H1 (cell line): ENCODE data around the gene SYNGR4. TPM values are rescaled to one million over a fixed set of nuclear protein-coding genes. Genes with fewer than 3 reads are reported as not detected.

ENCODE experiments used
- CTCF ChIA-PET: fragments of 300-600 bp; sonication (Branson Sonifier 250); formaldehyde crosslinking; loops from one replicate; lab custom pipeline; 2021; ENCODE audit not compliant: partially characterized antibody; lab: Charles Lee
- POLR2A ChIA-PET: fragments of 300-600 bp; sonication (Branson Sonifier 250); formaldehyde crosslinking; loops from one replicate; lab custom pipeline; 2021; ENCODE audit warnings: inconsistent platforms; ENCODE audit not compliant: partially characterized antibody; lab: Charles Lee
- DNase-seq, 2 experiments: peaks; one replicate each; pipeline versions ENCODE4 v3.0.0 to v3.0.0-alpha.2; 2010 to 2022; ENCODE audit warnings: low spot score in 2 of 2, low read depth in 1 of 2, mixed read lengths in 1 of 2
- FAIRE-seq: peaks from 2 replicates; lab custom pipeline; 2011; peaks lifted over from hg19 to GRCh38; lab: Jason Lieb, UNC
- H2AFZ ChIP-seq: 2 replicates; pipeline ENCODE4 v1.8.1; 2012; ENCODE audit warnings: low read length, inconsistent platforms
- H2AK5ac ChIP-seq: 2 replicates; pipeline ENCODE4 v1.6.1; 2013; ENCODE audit warnings: low read depth, low read length
- H2BK120ac ChIP-seq: replicated peaks from 2 replicates; pipeline ENCODE3; 2013; ENCODE audit warnings: low read depth, low read length, inconsistent platforms
- H2BK12ac ChIP-seq: 2 replicates; pipeline ENCODE4 v1.6.1; 2013; ENCODE audit warnings: low read depth, low read length
- H2BK15ac ChIP-seq: 2 replicates; pipeline ENCODE4 v1.6.1; 2013; ENCODE audit warnings: low read length
- H2BK20ac ChIP-seq: 2 replicates; pipeline ENCODE4 v1.6.1; 2013; ENCODE audit warnings: low read length
- H2BK5ac ChIP-seq: 2 replicates; pipeline ENCODE4 v1.6.1; 2013; ENCODE audit warnings: low read depth, low read length
- H3K14ac ChIP-seq: 2 replicates; pipeline ENCODE4 v1.6.1; 2013; ENCODE audit warnings: inconsistent platforms; ENCODE audit not compliant: insufficient read length
- H3K18ac ChIP-seq: 2 replicates; pipeline ENCODE4 v1.6.1; 2013; ENCODE audit warnings: low read length; ENCODE audit errors: extremely low read depth
- H3K23ac ChIP-seq: 2 replicates; pipeline ENCODE4 v1.6.1; 2013; ENCODE audit warnings: inconsistent platforms; ENCODE audit not compliant: insufficient read length
- H3K23me2 ChIP-seq: 2 replicates; pipeline ENCODE4 v1.6.1; 2013; ENCODE audit warnings: low read depth, low read length
- H3K27ac ChIP-seq: 2 replicates; pipeline ENCODE4 v1.6.1; 2011; ENCODE audit warnings: low read depth, low read length, inconsistent platforms
- H3K27me3 ChIP-seq, 4 experiments: replicated peaks in 1 of 4; 1 replicate in 1 of 4; 2 replicates in 3 of 4; pipeline versions ENCODE4 v1.6.1 to v1.8.1; 2011 to 2013; ENCODE audit warnings: low read length in 3 of 4, mild to moderate bottlenecking in 3 of 4, inconsistent platforms in 2 of 4, mixed read lengths in 2 of 4, moderate library complexity in 1 of 4; ENCODE audit not compliant: control insufficient read depth in 3 of 4, insufficient read depth in 3 of 4; ENCODE audit errors: extremely low read depth in 1 of 4
- H3K36me3 ChIP-seq, 4 experiments: 2 replicates each; pipeline versions ENCODE4 v1.6.1 to v1.8.1; 2011 to 2013; ENCODE audit warnings: mild to moderate bottlenecking in 4 of 4, low read length in 3 of 4, moderate library complexity in 2 of 4, control low read depth in 1 of 4, inconsistent platforms in 1 of 4; ENCODE audit not compliant: insufficient read depth in 4 of 4, control insufficient read depth in 2 of 4
- H3K4ac ChIP-seq: replicated peaks from 2 replicates; pipeline ENCODE3; 2013; ENCODE audit warnings: low read length, low read depth, mixed read lengths, inconsistent platforms; ENCODE audit not compliant: insufficient read length
- H3K4me1 ChIP-seq, 4 experiments: replicated peaks in 1 of 4; 1 replicate in 1 of 4; 2 replicates in 3 of 4; pipeline versions ENCODE4 v1.6.1 to v1.8.1; 2011 to 2013; ENCODE audit warnings: low read length in 3 of 4, inconsistent platforms in 2 of 4, mixed read lengths in 1 of 4; ENCODE audit not compliant: insufficient read depth in 4 of 4, control insufficient read depth in 3 of 4
- H3K4me2 ChIP-seq, 2 experiments: 2 replicates each; pipeline versions ENCODE4 v1.6.1 to v1.8.1; 2011 to 2013; ENCODE audit warnings: low read depth in 2 of 2, low read length in 2 of 2, control low read depth in 1 of 2, inconsistent platforms in 1 of 2, mild to moderate bottlenecking in 1 of 2; ENCODE audit not compliant: insufficient read depth in 1 of 2
- H3K4me3 ChIP-seq, 4 experiments: fragments of 200-600, 300-600 bp in 1 of 4; sonication (generic), shearing (Covaris generic), sonication (Bioruptor Twin) in 1 of 4; 2 replicates each; pipeline versions ENCODE4 v1.5.1 to v1.8.1; 2011 to 2016; ENCODE audit warnings: low read length in 4 of 4, low read depth in 3 of 4, control low read depth in 2 of 4, inconsistent platforms in 2 of 4, mild to moderate bottlenecking in 2 of 4, mixed read lengths in 1 of 4, moderate library complexity in 1 of 4; ENCODE audit not compliant: insufficient read depth in 2 of 4; ENCODE audit errors: extremely low read depth in 1 of 4
- H3K56ac ChIP-seq: replicated peaks from 2 replicates; pipeline ENCODE3; 2013; ENCODE audit warnings: low read depth, mild to moderate bottlenecking, mixed read lengths, low read length, inconsistent platforms; ENCODE audit not compliant: insufficient read length
- H3K79me1 ChIP-seq: 2 replicates; pipeline ENCODE4 v1.6.1; 2013; ENCODE audit warnings: low read depth, low read length, control low read depth
- H3K79me2 ChIP-seq, 2 experiments: 2 replicates each; pipeline versions ENCODE4 v1.6.1 to v1.8.1; 2012 to 2013; ENCODE audit warnings: low read length in 2 of 2, mild to moderate bottlenecking in 2 of 2, inconsistent platforms in 1 of 2; ENCODE audit not compliant: insufficient read depth in 2 of 2, control insufficient read depth in 1 of 2
- H3K9ac ChIP-seq, 4 experiments: replicated peaks in 1 of 4; 1 replicate in 1 of 4; 2 replicates in 3 of 4; pipeline versions ENCODE4 v1.6.1 to v1.8.1; 2011 to 2013; ENCODE audit warnings: low read depth in 3 of 4, low read length in 3 of 4, control low read depth in 2 of 4, mild to moderate bottlenecking in 2 of 4, moderate library complexity in 2 of 4, inconsistent platforms in 1 of 4; ENCODE audit errors: extremely low read depth in 1 of 4
- H3K9me3 ChIP-seq, 2 experiments: 2 replicates each; pipeline versions ENCODE4 v1.6.1 to v1.8.1; 2012 to 2013; ENCODE audit warnings: mild to moderate bottlenecking in 2 of 2, moderate library complexity in 2 of 2, control low read depth in 1 of 2, inconsistent platforms in 1 of 2, low read depth in 1 of 2, low read length in 1 of 2, mixed read lengths in 1 of 2; ENCODE audit not compliant: insufficient read depth in 2 of 2
- H4K20me1 ChIP-seq, 2 experiments: replicated peaks in 1 of 2; 2 replicates each; pipeline versions ENCODE3 to v1.8.1; 2011 to 2013; ENCODE audit warnings: inconsistent platforms in 2 of 2, low read length in 2 of 2, mild to moderate bottlenecking in 1 of 2; ENCODE audit not compliant: insufficient read depth in 2 of 2, control insufficient read depth in 1 of 2
- H4K5ac ChIP-seq: 2 replicates; pipeline ENCODE4 v1.6.1; 2013; ENCODE audit warnings: low read length, low read depth, mixed read lengths, inconsistent platforms; ENCODE audit not compliant: insufficient read length
- H4K8ac ChIP-seq: 2 replicates; pipeline ENCODE4 v1.8.0; 2013; ENCODE audit warnings: mild to moderate bottlenecking, moderate library complexity, low read length, inconsistent platforms; ENCODE audit not compliant: insufficient read depth; ENCODE audit errors: extremely low read depth
- H4K91ac ChIP-seq: replicated peaks from 2 replicates; pipeline ENCODE3; 2013; ENCODE audit warnings: low read length, mixed read lengths, inconsistent platforms; ENCODE audit not compliant: insufficient read length
- BRCA1 ChIP-seq: IDR thresholded peaks from 2 replicates; pipeline ENCODE4 v1.6.1; 2012; ENCODE audit warnings: low read depth, low read length, improper control_type of control experiment
- CEBPB ChIP-seq: IDR thresholded peaks from 2 replicates; pipeline ENCODE4 v1.6.1; 2012; ENCODE audit warnings: low read depth, low read length
- CREB1 ChIP-seq: IDR thresholded peaks from 2 replicates; pipeline ENCODE4 v1.6.1; 2012; ENCODE audit warnings: inconsistent platforms
- EP300 ChIP-seq, 2 experiments: IDR thresholded peaks; 1 replicate in 1 of 2; 2 replicates in 1 of 2; pipeline ENCODE4 v1.6.1; 2011 to 2012; ENCODE audit warnings: low read depth in 2 of 2, low read length in 2 of 2, mild to moderate bottlenecking in 2 of 2, borderline replicate concordance in 1 of 2, inconsistent platforms in 1 of 2, moderate library complexity in 1 of 2
- GABPA ChIP-seq: IDR thresholded peaks from 2 replicates; pipeline ENCODE4 v1.6.1; 2011; ENCODE audit warnings: mild to moderate bottlenecking, low read length, moderate library complexity, borderline replicate concordance; ENCODE audit not compliant: insufficient read depth
- POLR2A ChIP-seq, 2 experiments: IDR thresholded peaks; 1 replicate in 1 of 2; 2 replicates in 1 of 2; pipeline ENCODE4 v1.6.1; 2011; ENCODE audit warnings: low read depth in 2 of 2, low read length in 2 of 2, mild to moderate bottlenecking in 2 of 2; ENCODE audit errors: control extremely low read depth in 1 of 2
- RFX5 ChIP-seq: IDR thresholded peaks from 2 replicates; pipeline ENCODE4 v1.6.1; 2011; ENCODE audit warnings: low read depth, low read length, improper control_type of control experiment, borderline replicate concordance
- SAP30 ChIP-seq: fragments of 300-600 bp; sonication (generic); IDR thresholded peaks from 2 replicates; pipeline ENCODE4 v1.7.1; 2012; ENCODE audit warnings: low read length, moderate library complexity, mild to moderate bottlenecking, inconsistent platforms; ENCODE audit not compliant: insufficient read depth, insufficient replicate concordance
- SIRT6 ChIP-seq: IDR thresholded peaks from one replicate; pipeline ENCODE4 v1.7.1; 2012; ENCODE audit warnings: low read length, inconsistent platforms
- SRF ChIP-seq: IDR thresholded peaks from 2 replicates; pipeline ENCODE4 v1.6.1; 2011; ENCODE audit warnings: mild to moderate bottlenecking, low read depth, low read length, moderate library complexity
- TAF7 ChIP-seq: optimal IDR thresholded peaks from 2 replicates; pipeline ENCODE3; 2011; ENCODE audit warnings: low read depth, mild to moderate bottlenecking, inconsistent platforms, low read length, moderate library complexity, borderline replicate concordance
- ZNF274 ChIP-seq: IDR thresholded peaks from 2 replicates; pipeline ENCODE4 v1.7.0; 2012; ENCODE audit warnings: low read length, borderline replicate concordance; ENCODE audit errors: extremely low read depth
- WGBS, 2 experiments: shearing (Covaris generic) in 1 of 2; methylation state at CpG; one replicate each; pipeline versions ENCODE4 v1.1.6 to v1.1.7; 2013 to 2015; ENCODE audit warnings: low lambda C conversion rate in 2 of 2, mixed read lengths in 2 of 2, inconsistent platforms in 1 of 2, low coverage in 1 of 2, missing lambda C conversion rate in 1 of 2; ENCODE audit not compliant: insufficient replicate concordance in 2 of 2, insufficient coverage in 1 of 2, insufficient read length in 1 of 2; ENCODE audit errors: extremely low coverage in 1 of 2, missing lambda C conversion rate in 1 of 2; 5-methylcytosine and 5-hydroxymethylcytosine counted together
- polyA plus RNA-seq, 7 experiments: library from polyadenylated mRNA; depleted of rRNA in 3 of 7; stranded (reverse) in 5 of 7; unstranded in 2 of 7; fragments of >200 nt in 5 of 7; fragments of 200-250 nt in 2 of 7; gene quantifications; 1 replicate in 5 of 7; 2 replicates in 1 of 7; 4 replicates in 1 of 7; pipeline versions ENCODE4 v1.2.1 to v1.2.3, GENCODE V29; 2011 to 2013; ENCODE audit warnings: missing spikeins in 2 of 7, mixed read lengths in 2 of 7
- total RNA-seq: library from RNA; stranded (reverse); fragmentation: NEBNext Ultra II Directional; extraction: Animal tissue kit (Norgen Biotek cat#: 25700); gene quantifications from 2 replicates; pipeline ENCODE4 v1.2.1, GENCODE V29; 2021
- TF ChIP-seq, protein P1 (sequence below): IDR thresholded peaks from 2 replicates; pipeline ENCODE4 v1.6.1; 2012; ENCODE audit warnings: inconsistent platforms

SYNGR4 gene
- total and polyA plus RNA-seq, 2 of the 8 experiments (the other 6 are each of a cell fraction or from before 2014, with no cell fraction given) = 0.41 TPM; not detected in 1

GRCh38 chr19:48332351-48332661 is 31.9 kb upstream of the SYNGR4 start:
- no peaks in the 10 kb centered on the region for H3K9me3 ChIP-seq
- H3K4me2 ChIP-seq = peak overlapping the region; percentile 81 to 83
- ChIA-PET CTCF (interaction anchor here (0.6 to 4.6 kb wide), 13 partner anchors 8 to 163 kb away, joined by 3 to 60 read pairs (median 5); partner anchors contain the start of genes EMP3 and KDELR1), POLR2A (interaction anchor here (0.7 to 3.4 kb wide), 8 partner anchors 11 to 161 kb away, joined by 3 to 35 read pairs (median 4); partner anchors contain the start of genes EMP3, SYNGR4 and TMEM143)
- H3K9ac ChIP-seq = no peak overlapping the region; a peak in 2 of 7 replicates
- H3K23ac ChIP-seq = no peak overlapping the region
- H3K27me3 ChIP-seq = no peaks in the 10 kb centered on the region
- H3K79me2 ChIP-seq = no peaks in the 10 kb centered on the region
- no peak overlapping the region for H3K27ac ChIP-seq
- no peak overlapping the region for H3K14ac ChIP-seq
- WGBS, 2 experiments = 68% methylated on average over 6 of the region's 6 CpGs; no CpG with 5 or more reads in 1 of the 2 experiments
- H2BK15ac ChIP-seq = 0 out of 2 replicates have a peak overlapping the region, but pooled peaks have one; percentile 63
- peak overlapping the region; percentile 33 to 57 (median 42); a peak in 7 of 8 replicates for H3K4me3 ChIP-seq
- H3K4ac ChIP-seq = no peak overlapping the region
- H3K79me1 ChIP-seq = no peaks in the 10 kb centered on the region
- no peak overlapping the region for H2BK120ac ChIP-seq
- H3K23me2 ChIP-seq = peaks cover 12% of the 10 kb centered on the region
- H2AK5ac ChIP-seq = no peak overlapping the region
- H2BK12ac ChIP-seq = no peak overlapping the region
- H4K8ac ChIP-seq = no peak overlapping the region
- peak overlapping the region; percentile 40; the same call in 1 of the 2 replicates for H3K18ac ChIP-seq
- H3K36me3 ChIP-seq = no peaks in the 10 kb centered on the region
- no peak for TF ChIP-seq TAF7
- no peak for TF ChIP-seq SIRT6
- TF ChIP-seq EP300 (IDR thresholded peaks at IDR 0.05; ENCODE audit: borderline replicate concordance in 1 of 2, low read depth in 2 of 2, low read length in 2 of 2) = no peak
- no peak for TF ChIP-seq GABPA
- TF ChIP-seq, protein P1, sequence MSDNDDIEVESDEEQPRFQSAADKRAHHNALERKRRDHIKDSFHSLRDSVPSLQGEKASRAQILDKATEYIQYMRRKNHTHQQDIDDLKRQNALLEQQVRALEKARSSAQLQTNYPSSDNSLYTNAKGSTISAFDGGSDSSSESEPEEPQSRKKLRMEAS = no peak
- TF ChIP-seq ZNF274 = no peak
- TF ChIP-seq BRCA1 = no peak
- TF ChIP-seq RFX5 = no peak
- TF ChIP-seq CREB1 = no peak
- TF ChIP-seq SRF = no peak
- no peak for TF ChIP-seq SAP30
- no peak for TF ChIP-seq CEBPB
- no peak for TF ChIP-seq POLR2A (IDR thresholded peaks at IDR 0.05; ENCODE audit: control extremely low read depth in 1 of 2, low read depth in 2 of 2, low read length in 2 of 2)
- H2AFZ ChIP-seq = no peak overlapping the region
- no peak overlapping the region for H4K5ac ChIP-seq
- H2BK5ac ChIP-seq = peak overlapping the region; percentile 15; the same call in 1 of the 2 replicates
- no peaks in the 10 kb centered on the region for H4K20me1 ChIP-seq
- H3K56ac ChIP-seq = no peak overlapping the region
- peaks cover 4 to 23% (median 10%) of the 10 kb centered on the region in 4 experiments for H3K4me1 ChIP-seq
- DNase-seq = no peak
- no peak overlapping the region for H4K91ac ChIP-seq
- no peak for FAIRE-seq
- 0 out of 2 replicates have a peak overlapping the region, but pooled peaks have one; percentile 40 for H2BK20ac ChIP-seq
